HCT116 (cell line): ENCODE results near the gene SFXN1. TPM values are rescaled to one million over a fixed set of nuclear protein-coding genes. Genes with fewer than 3 reads are reported as not detected.
A peak's percentile ranks its signal among the peaks of the same experiment; 100 is the strongest.

Experiments used
- ATAC-seq: fragments of 200-7000 bp; cut with Tn5 transposase; 2 replicates; pipeline ENCODE4 v1.9.1; 2020; ENCODE audit warnings: mild to moderate bottlenecking, moderate library complexity
- BruUV-seq: library from RNA; stranded (reverse); fragments of 400-500 nt; replicated peaks from 2 replicates; lab custom pipeline; 2021; lab: Mats Ljungman, UMichigan
- CTCF ChIA-PET: fragments of 300-600 bp; sonication (Branson Sonifier 250); formaldehyde crosslinking; loops from one replicate; lab custom pipeline; 2021; ENCODE audit warnings: antibody characterized with exemption; lab: Charles Lee
- POLR2A ChIA-PET: fragments of 300-600, 350-600 bp; sonication (Branson Sonifier 250); formaldehyde crosslinking; loops from one replicate; lab custom pipeline; 2021; ENCODE audit warnings: antibody characterized with exemption; lab: Charles Lee
- RAD21 ChIA-PET, 2 experiments: fragments of 300-600 bp; sonication (Branson Sonifier 250); formaldehyde crosslinking; loops; one replicate each; lab custom pipeline; 2023; ENCODE audit warnings: low total read pairs in 2 of 2; ENCODE audit not compliant: uncharacterized antibody in 2 of 2, unreplicated experiment in 2 of 2, low non-redundant PET in 1 of 2; lab: Charles Lee
- DNase-seq: peaks from one replicate; pipeline ENCODE4 v3.0.0-alpha.2; 2010; ENCODE audit warnings: low read depth, low spot score
- H2AFZ ChIP-seq: fragments of 200-600 bp; shearing (Covaris generic), sonication (generic); 2 replicates; pipeline ENCODE4 v1.6.1; 2017; ENCODE audit warnings: low read depth, mixed run types, mixed read lengths, antibody characterized with exemption, low read length; ENCODE audit not compliant: poor library complexity, severe bottlenecking
- H3K27ac ChIP-seq: 2 replicates; pipeline ENCODE4 v1.5.1; 2012; ENCODE audit warnings: low read depth, low read length
- H3K27me3 ChIP-seq: fragments of 200-600 bp; sonication (generic); 2 replicates; pipeline ENCODE4 v1.6.1; 2016; ENCODE audit warnings: mixed run types, low read length, mixed read lengths; ENCODE audit not compliant: insufficient read depth
- H3K36me3 ChIP-seq, 2 experiments: fragments of 200-500 bp in 1 of 2; fragments of 200-600 bp in 1 of 2; sonication (Bioruptor generic) in 1 of 2; sonication (generic) in 1 of 2; 2 replicates each; pipeline versions ENCODE4 v1.5.1 to v1.6.1; 2014 to 2016; ENCODE audit warnings: low read length in 2 of 2, inconsistent platforms in 1 of 2, mixed read lengths in 1 of 2, mixed run types in 1 of 2; ENCODE audit not compliant: insufficient read depth in 2 of 2, control insufficient read depth in 1 of 2
- H3K4me1 ChIP-seq, 2 experiments: fragments of 200-600 bp in 1 of 2; sonication (generic) in 1 of 2; 2 replicates each; pipeline versions ENCODE4 v1.5.1 to v1.6.1; 2012 to 2017; ENCODE audit warnings: low read length in 2 of 2, inconsistent platforms in 1 of 2, mild to moderate bottlenecking in 1 of 2, mixed read lengths in 1 of 2, mixed run types in 1 of 2, moderate library complexity in 1 of 2; ENCODE audit not compliant: insufficient read depth in 2 of 2, control insufficient read depth in 1 of 2
- H3K4me2 ChIP-seq: fragments of 200-600 bp; sonication (generic); 2 replicates; pipeline ENCODE4 v1.6.1; 2017; ENCODE audit warnings: mixed run types, low read length, mixed read lengths
- H3K4me3 ChIP-seq, 2 experiments: fragments of 200-600 bp in 1 of 2; sonication (generic) in 1 of 2; replicated peaks in 1 of 2; 2 replicates each; pipeline ENCODE4 v1.5.1; 2011 to 2016; ENCODE audit warnings: low read length in 2 of 2, control low read depth in 1 of 2, low read depth in 1 of 2, mild to moderate bottlenecking in 1 of 2, mixed read lengths in 1 of 2, mixed run types in 1 of 2
- H3K79me2 ChIP-seq: fragments of 200-600 bp; sonication (generic); 2 replicates; pipeline ENCODE4 v1.6.1; 2017; ENCODE audit warnings: mild to moderate bottlenecking, mixed run types, low read length, moderate library complexity, mixed read lengths; ENCODE audit not compliant: insufficient read depth
- H3K9ac ChIP-seq: fragments of 200-600 bp; sonication (generic); 2 replicates; pipeline ENCODE4 v1.6.1; 2016; ENCODE audit warnings: low read length, mixed read lengths
- H3K9me2 ChIP-seq: fragments of 200-600 bp; sonication (generic), shearing (Covaris generic); 2 replicates; pipeline ENCODE4 v1.6.1; 2017; ENCODE audit warnings: mixed run types, mild to moderate bottlenecking, moderate library complexity; ENCODE audit not compliant: insufficient read depth
- H3K9me3 ChIP-seq, 2 experiments: fragments of 200-500 bp in 1 of 2; fragments of 200-600 bp in 1 of 2; sonication (Bioruptor generic) in 1 of 2; sonication (generic) in 1 of 2; 2 replicates each; pipeline ENCODE4 v1.6.1; 2014 to 2017; ENCODE audit warnings: low read length in 2 of 2, mixed read lengths in 2 of 2, inconsistent platforms in 1 of 2, low read depth in 1 of 2, mild to moderate bottlenecking in 1 of 2, mixed run types in 1 of 2, moderate library complexity in 1 of 2; ENCODE audit not compliant: control insufficient read depth in 1 of 2, insufficient read depth in 1 of 2
- H4K20me1 ChIP-seq: fragments of 200-600 bp; sonication (generic), shearing (Covaris generic); 2 replicates; pipeline ENCODE4 v1.6.1; 2017; ENCODE audit warnings: mixed run types, mild to moderate bottlenecking, moderate library complexity; ENCODE audit not compliant: insufficient read depth
- ATF3 ChIP-seq: IDR thresholded peaks from 2 replicates; pipeline ENCODE4 v1.6.1; 2012
- CEBPB ChIP-seq: IDR thresholded peaks from 2 replicates; pipeline ENCODE4 v1.6.1; 2012; ENCODE audit warnings: low read depth
- EGR1 ChIP-seq: IDR thresholded peaks from 2 replicates; pipeline ENCODE4 v1.6.1; 2012; ENCODE audit warnings: low read depth
- ELF1 ChIP-seq: IDR thresholded peaks from 2 replicates; pipeline ENCODE4 v1.6.1; 2012; ENCODE audit warnings: low read depth, borderline replicate concordance
- EZH2 ChIP-seq: fragments of 200-600 bp; sonication (generic); IDR thresholded peaks from 2 replicates; pipeline ENCODE4 v1.6.1; 2017; ENCODE audit warnings: antibody characterized with exemption, mixed run types
- EZH2phosphoT487 ChIP-seq: fragments of 200-600 bp; IDR thresholded peaks from 2 replicates; pipeline ENCODE4 v1.6.1; 2018; ENCODE audit warnings: antibody characterized with exemption, borderline replicate concordance
- FOSL1 ChIP-seq: IDR thresholded peaks from 2 replicates; pipeline ENCODE4 v1.6.1; 2012; ENCODE audit warnings: low read depth
- JUND ChIP-seq: IDR thresholded peaks from 2 replicates; pipeline ENCODE4 v1.6.1; 2012
- MAX ChIP-seq: IDR thresholded peaks from 2 replicates; pipeline ENCODE4 v1.6.1; 2012
- POLR2A ChIP-seq: IDR thresholded peaks from 2 replicates; pipeline ENCODE4 v1.7.0; 2011; ENCODE audit warnings: borderline replicate concordance; ENCODE audit not compliant: insufficient read depth, insufficient read length; ENCODE audit errors: extremely low read depth
- POLR2AphosphoS5 ChIP-seq: IDR thresholded peaks from 2 replicates; pipeline ENCODE4 v1.6.1; 2011; ENCODE audit warnings: mild to moderate bottlenecking, low read depth, low read length, moderate library complexity
- SIN3A ChIP-seq: IDR thresholded peaks from 2 replicates; pipeline ENCODE4 v1.6.1; 2012; ENCODE audit warnings: low read depth
- SP1 ChIP-seq: IDR thresholded peaks from 2 replicates; pipeline ENCODE4 v1.6.1; 2012; ENCODE audit warnings: low read depth
- SRF ChIP-seq: IDR thresholded peaks from 2 replicates; pipeline ENCODE4 v1.6.1; 2012; ENCODE audit warnings: low read depth
- TCF7L2 ChIP-seq: IDR thresholded peaks from 2 replicates; pipeline ENCODE4 v1.7.0; 2011; ENCODE audit warnings: borderline replicate concordance, inconsistent platforms; ENCODE audit not compliant: insufficient read depth, insufficient read length; ENCODE audit errors: extremely low read depth
- intact Hi-C: fragments of 100-400 bp; cut with micrococcal nuclease; formaldehyde crosslinking; loops from 2 replicates; pipeline ENCODE4 v1.10.0; 2022
- total RNA-seq: library from RNA; stranded (reverse); gene quantifications from one replicate; pipeline ENCODE4 v1.2.1, GENCODE V29; 2021; ENCODE audit not compliant: unreplicated experiment

SFXN1 gene
- total RNA-seq, 1 experiment from 2014 or later, result 145 TPM

- TF ChIP-seq POLR2AphosphoS5 (no peak), MAX (no peak), CEBPB (no peak), EZH2 (no peak)
- Histone ChIP-seq H3K9ac (no peak overlapping the region), H3K9me2 (no peaks in the 10 kb centered on the region), H3K27me3 (no peaks in the 10 kb centered on the region), H2AFZ (no peak overlapping the region), H3K4me3 (no peak overlapping the region), H3K4me1 (peaks cover 10 to 16% of the 10 kb centered on the region in 2 experiments; a peak in 3 of 4 replicates), H3K36me3 (peaks cover 55 to 73% of the 10 kb centered on the region in 2 experiments), H4K20me1 (no peaks in the 10 kb centered on the region), H3K27ac (peak overlapping the region; percentile 74), H3K4me2 (peak overlapping the region; percentile 16; the same call in 1 of the 2 replicates), H3K9me3 (no peaks in the 10 kb centered on the region), H3K79me2 (no peaks in the 10 kb centered on the region)
- no TSS peak for BruUV-seq
- CTCF ChIA-PET, result interaction anchor here (1.6 kb wide), 1 partner anchor 17 kb away, joined by 4 read pairs; no protein-coding TSS in a partner anchor
- ATAC-seq (no peak; the same call in 1 of the 2 replicates), DNase-seq (no peak)
- RAD21 ChIA-PET, result no interaction called here
- intact Hi-C loops, result no loop called here
- POLR2A ChIA-PET, result no interaction called here
Measured at GRCh38 chr5:175516933-175517823, 38.8 kb downstream of the SFXN1 start.

GRCh38 chr5:175517824-175518450 lies 39.6 kb downstream of the SFXN1 start:
- TF ChIP-seq EGR1, result peak; percentile 50; the same call in 1 of the 2 replicates
- TF ChIP-seq EZH2phosphoT487, result no peak
- 0 out of 2 replicates have a peak, but pooled peaks have one; percentile 30 for TF ChIP-seq ATF3
- no peak for TF ChIP-seq EZH2
- no peak for TF ChIP-seq POLR2A
- TF ChIP-seq CEBPB, result no peak
- no peak for TF ChIP-seq SIN3A
- TF ChIP-seq FOSL1, result peak; percentile 84
- 0 out of 2 replicates have a peak, but pooled peaks have one; percentile 13 for TF ChIP-seq MAX
- TF ChIP-seq TCF7L2, result no peak
- no peak for TF ChIP-seq POLR2AphosphoS5
- peak; percentile 66 for TF ChIP-seq SP1
- TF ChIP-seq ELF1, result no peak
- TF ChIP-seq SRF, result peak; percentile 23; the same call in 1 of the 2 replicates
- TF ChIP-seq JUND, result peak; percentile 81
- Histone ChIP-seq H3K9ac (no peak overlapping the region), H3K4me2 (peak overlapping the region; percentile 16), H3K36me3 (peaks cover 57 to 71% of the 10 kb centered on the region in 2 experiments), H3K4me1 (peaks cover 10 to 16% of the 10 kb centered on the region in 2 experiments; a peak in 3 of 4 replicates), H4K20me1 (no peaks in the 10 kb centered on the region), H2AFZ (no peak overlapping the region), H3K4me3 (no peak overlapping the region), H3K9me3 (no peaks in the 10 kb centered on the region), H3K9me2 (no peaks in the 10 kb centered on the region), H3K27ac (peak overlapping the region; percentile 74), H3K79me2 (no peaks in the 10 kb centered on the region), H3K27me3 (no peaks in the 10 kb centered on the region)
- ChIA-PET RAD21 (no interaction called here), CTCF (no interaction called here), POLR2A (no interaction called here)
- BruUV-seq, result no TSS peak
- intact Hi-C loops, result no loop called here
- DNase-seq (peak; percentile 8), ATAC-seq (peak; percentile 42; the same call in 1 of the 2 replicates)
